Mucosa of stomach (tissue), 1 donor: ENCODE measurements around the gene FIBCD1.

Experiments used
- H3K27me3 ChIP-seq: one replicate; pipeline ENCODE4 v1.7.0; 2013; ENCODE audit warnings: mild to moderate bottlenecking, low read length; ENCODE audit not compliant: control insufficient read depth, insufficient read depth
- H3K36me3 ChIP-seq: one replicate; pipeline ENCODE4 v1.7.0; 2013; ENCODE audit warnings: low read length; ENCODE audit not compliant: control insufficient read depth, insufficient read depth
- H3K4me1 ChIP-seq: one replicate; pipeline ENCODE4 v1.7.0; 2013; ENCODE audit warnings: mild to moderate bottlenecking, low read length; ENCODE audit not compliant: control insufficient read depth, insufficient read depth
- H3K4me3 ChIP-seq: one replicate; pipeline ENCODE4 v1.7.0; 2013; ENCODE audit warnings: low read length
- H3K9ac ChIP-seq: one replicate; pipeline ENCODE4 v1.7.0; 2013; ENCODE audit warnings: mild to moderate bottlenecking, low read length, moderate library complexity
- H3K9me3 ChIP-seq: one replicate; pipeline ENCODE4 v1.7.0; 2013; ENCODE audit warnings: mild to moderate bottlenecking, low read length, moderate library complexity; ENCODE audit not compliant: control insufficient read depth
- donor health status: Pancreatic carcinoma.

Gene FIBCD1

DNA sequence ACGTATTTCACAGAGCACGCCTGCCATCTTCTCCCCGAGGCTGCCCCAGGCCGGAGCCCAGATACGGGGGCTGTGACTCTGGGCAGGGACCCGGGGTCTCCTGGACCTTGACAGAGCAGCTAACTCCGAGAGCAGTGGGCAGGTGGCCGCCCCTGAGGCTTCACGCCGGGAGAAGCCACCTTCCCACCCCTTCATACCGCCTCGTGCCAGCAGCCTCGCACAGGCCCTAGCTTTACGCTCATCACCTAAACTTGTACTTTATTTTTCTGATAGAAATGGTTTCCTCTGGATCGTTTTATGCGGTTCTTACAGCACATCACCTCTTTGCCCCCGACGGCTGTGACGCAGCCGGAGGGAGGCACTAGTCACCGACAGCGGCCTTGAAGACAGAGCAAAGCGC, 52.1 kb downstream of the FIBCD1 start:
- no peaks in the 10 kb centered on the region for H3K9me3 ChIP-seq
- H3K27me3 ChIP-seq = no peaks in the 10 kb centered on the region
- peaks cover 6% of the 10 kb centered on the region for H3K36me3 ChIP-seq
- no peak overlapping the region for H3K4me3 ChIP-seq
- no peaks in the 10 kb centered on the region for H3K4me1 ChIP-seq
- no peak overlapping the region for H3K9ac ChIP-seq

DNA sequence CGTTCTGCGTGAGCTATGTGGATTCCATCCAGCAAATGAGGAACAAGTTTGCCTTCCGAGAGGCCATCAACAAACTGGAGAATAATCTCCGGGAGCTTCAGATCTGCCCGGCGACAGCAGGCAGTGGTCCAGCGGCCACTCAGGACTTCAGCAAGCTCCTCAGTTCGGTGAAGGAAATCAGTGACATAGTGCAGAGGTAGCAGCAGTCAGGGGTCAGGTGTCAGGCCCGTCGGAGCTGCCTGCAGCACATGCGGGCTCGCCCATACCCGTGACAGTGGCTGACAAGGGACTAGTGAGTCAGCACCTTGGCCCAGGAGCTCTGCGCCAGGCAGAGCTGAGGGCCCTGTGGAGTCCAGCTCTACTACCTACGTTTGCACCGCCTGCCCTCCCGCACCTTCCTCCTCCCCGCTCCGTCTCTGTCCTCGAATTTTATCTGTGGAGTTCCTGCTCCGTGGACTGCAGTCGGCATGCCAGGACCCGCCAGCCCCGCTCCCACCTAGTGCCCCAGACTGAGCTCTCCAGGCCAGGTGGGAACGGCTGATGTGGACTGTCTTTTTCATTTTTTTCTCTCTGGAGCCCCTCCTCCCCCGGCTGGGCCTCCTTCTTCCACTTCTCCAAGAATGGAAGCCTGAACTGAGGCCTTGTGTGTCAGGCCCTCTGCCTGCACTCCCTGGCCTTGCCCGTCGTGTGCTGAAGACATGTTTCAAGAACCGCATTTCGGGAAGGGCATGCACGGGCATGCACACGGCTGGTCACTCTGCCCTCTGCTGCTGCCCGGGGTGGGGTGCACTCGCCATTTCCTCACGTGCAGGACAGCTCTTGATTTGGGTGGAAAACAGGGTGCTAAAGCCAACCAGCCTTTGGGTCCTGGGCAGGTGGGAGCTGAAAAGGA, 53.3 kb downstream of the FIBCD1 start:
- Histone ChIP-seq H3K4me3 (no peak overlapping the region), H3K9ac (no peak overlapping the region), H3K4me1 (no peaks in the 10 kb centered on the region), H3K27me3 (no peaks in the 10 kb centered on the region), H3K9me3 (no peaks in the 10 kb centered on the region), H3K36me3 (peaks cover 10% of the 10 kb centered on the region)

DNA sequence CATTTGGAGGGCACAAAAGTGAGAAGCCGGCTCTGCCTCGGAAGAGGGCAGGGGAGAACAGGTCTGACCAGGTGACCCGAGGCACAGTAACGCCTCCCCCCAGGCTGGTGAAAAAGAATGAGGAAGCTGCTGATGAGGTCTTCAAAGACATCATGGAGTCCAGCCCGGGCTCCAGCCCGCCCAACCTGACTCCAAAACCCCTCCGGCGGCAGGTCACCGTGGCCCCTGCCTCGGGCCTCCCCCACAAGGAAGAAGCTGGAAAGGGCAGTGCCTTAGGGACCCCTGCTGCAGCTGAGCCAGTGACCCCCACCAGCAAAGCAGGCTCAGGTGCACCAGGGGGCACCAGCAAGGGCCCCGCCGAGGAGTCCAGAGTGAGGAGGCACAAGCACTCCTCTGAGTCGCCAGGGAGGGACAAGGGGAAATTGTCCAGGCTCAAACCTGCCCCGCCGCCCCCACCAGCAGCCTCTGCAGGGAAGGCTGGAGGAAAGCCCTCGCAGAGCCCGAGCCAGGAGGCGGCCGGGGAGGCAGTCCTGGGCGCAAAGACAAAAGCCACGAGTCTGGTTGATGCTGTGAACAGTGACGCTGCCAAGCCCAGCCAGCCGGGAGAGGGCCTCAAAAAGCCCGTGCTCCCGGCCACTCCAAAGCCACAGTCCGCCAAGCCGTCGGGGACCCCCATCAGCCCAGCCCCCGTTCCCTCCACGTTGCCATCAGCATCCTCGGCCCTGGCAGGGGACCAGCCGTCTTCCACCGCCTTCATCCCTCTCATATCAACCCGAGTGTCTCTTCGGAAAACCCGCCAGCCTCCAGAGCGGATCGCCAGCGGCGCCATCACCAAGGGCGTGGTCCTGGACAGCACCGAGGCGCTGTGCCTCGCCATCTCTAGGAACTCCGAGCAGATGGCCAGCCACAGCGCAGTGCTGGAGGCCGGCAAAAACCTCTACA, 54.2 kb downstream of the FIBCD1 start:
- Histone ChIP-seq H3K9ac (no peak overlapping the region), H3K4me3 (no peak overlapping the region), H3K27me3 (no peaks in the 10 kb centered on the region)

DNA sequence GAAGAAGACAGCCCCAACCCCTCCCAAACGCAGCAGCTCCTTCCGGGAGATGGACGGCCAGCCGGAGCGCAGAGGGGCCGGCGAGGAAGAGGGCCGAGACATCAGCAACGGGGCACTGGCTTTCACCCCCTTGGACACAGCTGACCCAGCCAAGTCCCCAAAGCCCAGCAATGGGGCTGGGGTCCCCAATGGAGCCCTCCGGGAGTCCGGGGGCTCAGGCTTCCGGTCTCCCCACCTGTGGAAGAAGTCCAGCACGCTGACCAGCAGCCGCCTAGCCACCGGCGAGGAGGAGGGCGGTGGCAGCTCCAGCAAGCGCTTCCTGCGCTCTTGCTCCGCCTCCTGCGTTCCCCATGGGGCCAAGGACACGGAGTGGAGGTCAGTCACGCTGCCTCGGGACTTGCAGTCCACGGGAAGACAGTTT, 54.9 kb downstream of the FIBCD1 start:
- Histone ChIP-seq H3K36me3 (peaks cover 25% of the 10 kb centered on the region), H3K4me1 (no peaks in the 10 kb centered on the region), H3K9ac (no peak overlapping the region), H3K9me3 (no peaks in the 10 kb centered on the region), H3K27me3 (no peaks in the 10 kb centered on the region), H3K4me3 (no peak overlapping the region)

More for the DNA sequence above, 54.2 kb downstream of the FIBCD1 start:
- Histone ChIP-seq H3K36me3 (peaks cover 18% of the 10 kb centered on the region), H3K4me1 (no peaks in the 10 kb centered on the region), H3K9me3 (no peaks in the 10 kb centered on the region)

DNA sequence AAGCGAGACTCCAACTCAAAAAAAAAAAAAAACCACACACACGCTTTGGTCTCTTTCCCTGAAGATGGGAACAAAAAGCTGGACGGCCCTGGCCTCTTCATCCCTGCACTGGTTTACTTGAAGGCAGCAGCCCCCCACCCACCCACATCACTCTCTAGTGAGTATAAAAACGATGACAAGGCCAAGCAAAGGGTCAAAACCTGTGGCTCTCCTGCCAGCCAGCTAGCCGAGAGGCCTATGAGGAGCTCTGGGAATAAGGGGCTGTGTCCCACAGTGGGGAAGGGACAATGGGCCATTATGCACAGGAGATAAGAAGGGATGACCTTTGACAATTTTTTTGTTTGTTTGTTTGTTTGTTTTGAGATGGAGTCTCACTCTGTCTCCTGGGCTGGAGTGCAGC, 55.6 kb downstream of the FIBCD1 start:
- Histone ChIP-seq H3K9me3 (no peaks in the 10 kb centered on the region), H3K36me3 (peaks cover 26% of the 10 kb centered on the region), H3K27me3 (no peaks in the 10 kb centered on the region), H3K4me3 (no peak overlapping the region), H3K9ac (no peak overlapping the region), H3K4me1 (no peaks in the 10 kb centered on the region)

DNA sequence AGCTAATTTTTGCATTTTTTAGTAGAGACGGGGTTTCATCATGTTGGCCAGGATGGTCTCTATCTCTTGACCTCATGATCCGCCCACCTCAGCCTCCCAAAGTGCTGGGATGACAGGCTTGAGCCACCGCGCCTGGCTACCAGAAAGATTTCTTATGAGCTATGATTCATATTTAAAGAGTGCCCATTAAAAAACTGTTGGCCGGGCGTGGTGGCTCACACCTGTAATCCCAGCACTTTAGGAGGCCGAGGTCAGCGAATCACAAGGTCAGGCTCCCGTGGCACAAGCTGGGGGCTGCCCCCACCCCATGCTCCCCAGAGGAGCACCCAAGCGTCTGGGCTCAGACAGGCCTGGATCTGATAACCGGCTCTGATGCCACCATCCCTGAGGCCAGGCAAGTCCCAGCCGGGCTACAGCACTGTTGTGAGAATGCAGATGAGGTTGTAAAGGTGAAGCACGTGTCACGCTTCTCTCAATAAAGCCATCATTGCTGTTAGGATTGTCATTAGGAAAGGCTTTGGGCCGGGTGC, 56.3 kb downstream of the FIBCD1 start:
- peaks cover 26% of the 10 kb centered on the region for H3K36me3 ChIP-seq
- H3K4me3 ChIP-seq = no peak overlapping the region
- no peaks in the 10 kb centered on the region for H3K9me3 ChIP-seq
- no peak overlapping the region for H3K9ac ChIP-seq
- no peaks in the 10 kb centered on the region for H3K27me3 ChIP-seq
- H3K4me1 ChIP-seq = no peaks in the 10 kb centered on the region

DNA sequence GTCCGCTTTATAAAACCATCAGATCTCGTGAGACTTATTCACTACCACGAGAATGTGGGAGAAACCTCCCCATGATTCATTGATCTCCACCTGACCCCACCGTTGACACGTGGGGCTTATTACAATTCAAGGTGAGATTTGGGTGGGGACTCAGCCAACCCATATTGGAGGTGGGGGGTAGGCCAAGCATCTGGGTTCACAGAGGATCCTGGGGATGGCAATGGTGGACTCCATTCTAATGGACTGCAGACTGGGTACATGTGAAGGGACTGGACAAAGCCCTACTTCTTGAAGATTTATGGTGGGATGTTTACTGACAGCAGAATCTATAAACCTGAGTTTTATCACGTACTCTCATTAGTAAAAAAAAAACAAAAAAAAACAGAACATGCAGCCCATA, 57.5 kb downstream of the FIBCD1 start:
- H3K36me3 ChIP-seq = peaks cover 26% of the 10 kb centered on the region

DNA sequence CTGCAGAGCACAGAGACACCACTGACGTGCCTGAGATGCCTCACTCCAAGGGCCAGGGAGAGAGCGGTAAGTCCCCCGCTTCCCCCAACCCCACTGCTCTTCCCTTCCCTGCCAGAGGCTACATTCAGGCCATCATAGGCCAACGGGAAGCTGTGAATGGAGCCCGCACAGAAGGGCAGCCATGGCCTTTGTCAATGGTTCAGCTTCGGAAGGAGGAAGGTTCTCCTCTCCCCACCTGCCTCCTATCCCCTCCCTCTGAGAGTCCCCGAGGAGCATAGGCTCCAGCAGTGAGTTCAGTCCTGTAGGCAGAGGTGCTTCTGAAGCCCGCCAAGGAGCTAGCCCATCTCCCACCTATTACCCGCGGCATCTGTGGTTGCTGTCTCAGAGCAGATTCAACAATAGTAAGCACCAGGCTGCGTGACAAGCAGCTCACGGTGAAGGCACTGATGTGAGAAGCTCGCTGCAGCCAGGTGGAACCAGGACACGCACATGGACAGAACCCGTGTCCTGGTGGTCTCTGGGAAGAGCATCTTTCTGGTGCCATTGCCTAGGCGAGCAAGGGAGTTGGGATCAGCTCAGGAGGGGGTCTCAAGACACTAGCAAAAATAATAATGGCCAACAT, 58.3 kb downstream of the FIBCD1 start:
- Histone ChIP-seq H3K27me3 (no peaks in the 10 kb centered on the region), H3K4me3 (no peak overlapping the region), H3K36me3 (peaks cover 26% of the 10 kb centered on the region), H3K9me3 (no peaks in the 10 kb centered on the region), H3K4me1 (no peaks in the 10 kb centered on the region), H3K9ac (no peak overlapping the region)

More for the DNA sequence above, 57.5 kb downstream of the FIBCD1 start:
- Histone ChIP-seq H3K9me3 (no peaks in the 10 kb centered on the region), H3K27me3 (no peaks in the 10 kb centered on the region), H3K9ac (no peak overlapping the region), H3K4me3 (no peak overlapping the region), H3K4me1 (no peaks in the 10 kb centered on the region)

DNA sequence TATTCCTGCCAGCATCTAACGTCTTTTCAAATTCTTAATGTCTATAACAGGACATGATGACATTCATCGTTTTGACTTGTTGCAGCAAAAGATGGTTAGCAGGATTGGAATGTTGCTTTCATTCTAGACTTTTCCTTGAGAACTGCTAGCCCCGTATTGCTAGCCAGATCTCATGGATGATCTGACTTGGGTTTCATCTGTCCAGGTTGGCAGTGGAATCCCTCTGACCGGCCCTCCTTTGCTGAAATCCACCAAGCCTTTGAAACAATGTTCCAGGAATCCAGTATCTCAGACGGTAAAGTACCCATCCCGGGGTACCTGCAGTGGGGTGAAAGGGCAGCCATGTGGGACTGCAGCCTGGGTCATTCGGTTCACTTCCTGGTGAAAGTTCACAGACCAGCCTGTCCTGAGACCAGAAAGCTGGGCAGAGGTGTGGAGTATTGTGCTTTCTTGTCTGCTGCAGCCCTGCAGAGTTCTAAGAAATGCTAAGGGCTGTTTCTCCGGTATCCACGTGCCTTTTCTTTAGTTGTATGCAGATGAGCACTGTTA, 59.1 kb downstream of the FIBCD1 start:
- H3K36me3 ChIP-seq = peaks cover 26% of the 10 kb centered on the region
- H3K9me3 ChIP-seq = no peaks in the 10 kb centered on the region
- H3K4me3 ChIP-seq = no peak overlapping the region
- no peaks in the 10 kb centered on the region for H3K27me3 ChIP-seq
- H3K9ac ChIP-seq = no peak overlapping the region
- no peaks in the 10 kb centered on the region for H3K4me1 ChIP-seq

DNA sequence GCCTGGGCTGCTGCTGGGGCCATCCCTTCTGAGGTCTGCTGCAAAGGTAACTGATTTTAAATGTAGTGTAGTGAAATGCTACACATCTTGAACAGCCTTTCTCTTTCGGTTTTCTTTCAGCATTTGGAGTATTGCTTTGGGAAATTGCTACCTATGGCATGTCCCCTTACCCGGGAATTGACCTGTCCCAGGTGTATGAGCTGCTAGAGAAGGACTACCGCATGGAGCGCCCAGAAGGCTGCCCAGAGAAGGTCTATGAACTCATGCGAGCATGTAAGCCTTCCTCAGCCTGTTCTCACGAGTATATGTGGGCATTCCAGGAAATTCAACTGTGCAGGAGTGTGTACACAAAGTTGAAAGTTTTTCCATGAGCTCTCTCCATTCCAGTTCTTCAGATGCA, 60.8 kb downstream of the FIBCD1 start:
- Histone ChIP-seq H3K4me1 (peaks cover 4% of the 10 kb centered on the region), H3K9me3 (no peaks in the 10 kb centered on the region), H3K4me3 (no peak overlapping the region), H3K36me3 (peaks cover 27% of the 10 kb centered on the region), H3K27me3 (no peaks in the 10 kb centered on the region), H3K9ac (no peak overlapping the region)

DNA sequence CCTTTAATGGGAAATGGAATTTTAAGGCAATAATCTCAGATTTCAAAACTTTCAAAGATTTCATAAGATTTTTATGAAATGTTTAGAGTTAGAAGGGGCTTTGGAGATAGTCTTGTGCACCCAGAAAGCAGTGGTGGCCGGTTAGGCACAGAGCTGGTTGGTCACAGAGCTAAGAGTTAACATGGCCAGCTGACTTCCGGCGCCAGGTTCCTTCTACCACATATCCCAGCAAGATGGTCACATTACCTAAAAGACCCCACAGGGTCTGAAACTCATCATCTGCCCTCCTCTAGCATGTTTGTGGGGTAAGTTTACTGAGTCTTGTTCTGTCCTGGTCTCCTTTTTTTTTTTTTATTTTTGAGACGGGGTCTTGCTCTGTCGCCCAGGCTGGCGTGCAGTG, 61.7 kb downstream of the FIBCD1 start:
- H3K9ac ChIP-seq = no peak overlapping the region
- H3K4me3 ChIP-seq = no peak overlapping the region
- H3K9me3 ChIP-seq = no peaks in the 10 kb centered on the region
- peaks cover 14% of the 10 kb centered on the region for H3K4me1 ChIP-seq
- peaks cover 27% of the 10 kb centered on the region for H3K36me3 ChIP-seq
- H3K27me3 ChIP-seq = no peaks in the 10 kb centered on the region
